Tibial artery (tissue), 4 donors: ENCODE results near the gene BIRC2.
"Not testable (repeated sequence)": the region's sequence is repeated elsewhere in the genome, so short reads cannot be mapped to it uniquely, and the experiment has no call there.

ENCODE experiments used
- DNase-seq, 2 donors: peaks; one replicate each; pipeline ENCODE4 v3.0.0-alpha.2; 2019
- H3K27ac ChIP-seq, 2 donors: fragments of 200-600 bp; sonication (generic) in 1 of 2; 1 replicate in 1 of 2; 2 replicates in 1 of 2; pipeline ENCODE4 v1.5.1; 2018 to 2019; ENCODE audit warnings: mild to moderate bottlenecking in 1 of 2
- H3K27me3 ChIP-seq, 2 donors: fragments of 200-600 bp; sonication (generic) in 1 of 2; one replicate each; pipeline versions ENCODE4 v1.5.1 to v1.6.0; 2016 to 2019
- H3K36me3 ChIP-seq, 3 donors: fragments of 200-600 bp; sonication (generic) in 2 of 3; one replicate each; pipeline ENCODE4 v1.5.1; 2016 to 2019; ENCODE audit warnings: mild to moderate bottlenecking in 2 of 3
- H3K4me1 ChIP-seq, 4 donors: fragments of 200-600 bp; sonication (generic) in 2 of 4; 1 replicate in 3 of 4; 2 replicates in 1 of 4; pipeline ENCODE4 v1.5.1; 2016 to 2019
- H3K4me3 ChIP-seq, 2 donors: fragments of 200-600 bp; sonication (generic) in 1 of 2; 1 replicate in 1 of 2; 2 replicates in 1 of 2; pipeline ENCODE4 v1.5.1; 2018 to 2019; ENCODE audit warnings: mild to moderate bottlenecking in 2 of 2
- H3K9me3 ChIP-seq, 3 donors: fragments of 200-600 bp; sonication (generic) in 1 of 3; one replicate each; pipeline ENCODE4 v1.5.1; 2016 to 2019
- CTCF ChIP-seq, 2 experiments: fragments of 200-600 bp in 1 of 2; fragments of 450-650 bp in 1 of 2; IDR thresholded peaks; one replicate each; pipeline ENCODE4 v1.5.1; 2017 to 2019; ENCODE audit warnings: antibody characterized with exemption in 2 of 2, mild to moderate bottlenecking in 1 of 2, moderate library complexity in 1 of 2
- intact Hi-C: fragments of 100-400 bp; cut with DNase I; formaldehyde crosslinking; loops from one replicate; pipeline ENCODE4 v1.15.0; 2023; ENCODE audit warnings: low total_unique reads

Gene BIRC2

DNA sequence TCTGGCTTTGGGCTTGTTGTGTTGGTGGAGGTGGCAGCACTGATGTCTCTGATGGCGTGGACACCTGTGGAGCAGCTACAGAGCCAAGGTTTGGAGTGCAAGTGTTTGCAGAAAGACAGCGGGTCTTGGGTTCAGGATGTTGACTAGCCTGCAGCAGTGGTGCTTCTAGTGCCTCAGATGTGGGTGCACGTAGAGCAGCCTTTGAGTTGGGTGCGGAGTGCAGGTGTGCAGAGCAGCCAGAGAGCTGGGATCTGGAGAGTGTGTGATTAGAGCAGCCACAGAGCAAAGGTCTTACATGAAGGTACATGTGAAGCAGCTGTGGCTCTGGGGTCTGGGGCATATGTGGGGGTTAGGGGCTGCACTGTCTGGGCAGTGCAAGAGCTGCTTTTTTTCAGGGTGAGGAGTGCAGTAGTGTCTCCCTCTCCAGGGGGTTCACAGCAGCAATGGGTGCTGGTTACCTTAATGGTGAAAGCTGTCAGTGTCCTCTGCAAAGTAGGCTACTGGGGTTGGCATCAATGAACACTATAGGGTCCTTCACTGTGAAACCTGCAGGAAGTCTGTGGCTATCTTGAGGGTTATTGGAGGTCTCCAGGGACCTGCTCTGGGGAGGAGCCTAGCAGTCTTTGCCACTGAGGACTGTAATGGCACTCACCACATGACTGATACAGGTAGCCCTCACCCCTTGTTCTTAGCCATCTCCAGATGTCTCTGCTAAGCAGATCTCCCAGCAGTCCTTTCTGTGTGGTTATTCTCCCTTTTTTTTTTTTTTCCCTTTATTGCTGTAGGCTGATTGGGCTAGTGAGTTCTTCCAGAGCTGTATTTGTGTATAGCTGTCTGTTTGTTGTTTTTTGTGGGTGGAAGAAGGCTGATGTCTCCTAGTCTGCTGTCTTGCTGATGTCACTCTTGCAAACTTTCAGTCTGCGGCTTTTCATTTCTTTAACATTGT, 14.3 kb downstream of the BIRC2 start:
- Histone ChIP-seq H3K27ac (no peak overlapping the region), H3K9me3 (no peaks in the 10 kb centered on the region), H3K4me3 (no peak overlapping the region), H3K27me3 (no peaks in the 10 kb centered on the region), H3K36me3 (peaks cover 58 to 71% (median 63%) of the 10 kb centered on the region in 3 donors), H3K4me1 (peaks cover 0 to 5% (median under 1%) of the 10 kb centered on the region in 4 donors)
- intact Hi-C loops = no loop called here
- TF ChIP-seq CTCF (IDR thresholded peaks at IDR 0.05) = no peak
- no peak for DNase-seq

- intact Hi-C loops = no loop called here
- Histone ChIP-seq H3K36me3 (peaks cover 71 to 81% (median 81%) of the 10 kb centered on the region in 3 donors), H3K4me1 (peaks cover 0 to 13% (median 5%) of the 10 kb centered on the region in 4 donors), H3K27ac (no peak overlapping the region), H3K4me3 (no peak overlapping the region), H3K27me3 (no peaks in the 10 kb centered on the region), H3K9me3 (no peaks in the 10 kb centered on the region)
- TF ChIP-seq CTCF (IDR thresholded peaks at IDR 0.05) = no peak
- DNase-seq = no peak
Observed at GRCh38 chr11:102364991-102365390, 18.0 kb downstream of the BIRC2 start.

DNA sequence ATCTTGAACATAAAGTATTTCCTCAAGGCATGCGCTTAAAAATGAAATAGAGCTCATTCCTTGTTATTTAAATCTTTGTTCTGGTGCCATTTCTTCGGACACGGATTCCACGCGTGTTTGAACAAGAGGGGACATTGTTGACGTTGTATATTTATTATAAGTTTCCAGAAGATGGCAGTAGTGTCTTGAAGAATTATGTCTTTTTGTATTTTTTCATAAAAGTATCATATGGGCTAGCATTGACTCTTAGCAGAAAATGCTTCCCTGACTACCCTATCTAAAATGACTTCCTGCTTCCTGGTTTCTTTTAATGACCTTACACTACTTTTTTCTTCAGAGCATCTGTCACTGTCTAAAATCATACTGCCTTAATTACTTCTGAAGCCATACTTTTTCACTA, 20.4 kb downstream of the BIRC2 start:
- DNase-seq = no peak
- no peak for TF ChIP-seq CTCF (IDR thresholded peaks at IDR 0.05)
- Histone ChIP-seq H3K9me3 (no peaks in the 10 kb centered on the region), H3K27me3 (no peaks in the 10 kb centered on the region), H3K27ac (no peak overlapping the region), H3K36me3 (peaks cover 55 to 65% (median 62%) of the 10 kb centered on the region in 3 donors), H3K4me1 (peaks cover 0 to 9% (median 4%) of the 10 kb centered on the region in 4 donors), H3K4me3 (no peak overlapping the region)
- intact Hi-C loops = no loop called here

- H3K4me3 ChIP-seq = no peak overlapping the region
- no peaks in the 10 kb centered on the region for H3K9me3 ChIP-seq
- intact Hi-C loops = no loop called here
- no peak for DNase-seq
- no peak for TF ChIP-seq CTCF (IDR thresholded peaks at IDR 0.05)
- H3K27me3 ChIP-seq = no peaks in the 10 kb centered on the region
- peaks cover 0 to 9% (median 4%) of the 10 kb centered on the region in 4 donors for H3K4me1 ChIP-seq
- H3K36me3 ChIP-seq = peaks cover 48 to 54% (median 53%) of the 10 kb centered on the region in 3 donors
- H3K27ac ChIP-seq = no peak overlapping the region
Observed at GRCh38 chr11:102368472-102368871, 21.5 kb downstream of the BIRC2 start.

- H3K9me3 ChIP-seq, intact Hi-C loops, H3K4me3 ChIP-seq, H3K4me1 ChIP-seq, H3K27ac ChIP-seq, H3K27me3 ChIP-seq, DNase-seq: not testable (repeated sequence)
- H3K36me3 ChIP-seq = peaks cover 27 to 35% (median 32%) of the 10 kb centered on the region in 3 donors
Observed at GRCh38 chr11:102374633-102375424, 27.8 kb downstream of the BIRC2 start.
